ENCODE results near the gene RAX.

- TF ChIP-seq CTCF (IDR thresholded peaks at IDR 0.05; ENCODE audit: borderline replicate concordance, extremely low read depth, low read length, poor library complexity, severe bottlenecking): no peak
- TF ChIP-seq EZH2 (IDR thresholded peaks at IDR 0.05; ENCODE audit: borderline replicate concordance, low read depth, low read length, severe bottlenecking): no peak
Measured at GRCh38 chr18:59264121-59264571, 9.1 kb downstream of the RAX start.

Measured in DND-41 (cell line).